Glomerular visceral epithelial cell (primary cell): Measurements from ENCODE around the gene TLCD3B.
"Not testable (repeated sequence)": the region's sequence is repeated elsewhere in the genome, so short reads cannot be mapped to it uniquely, and the experiment has no call there.

Experiments
- DNase-seq: peaks from one replicate; pipeline ENCODE4 v3.0.0-alpha.2; 2016; ENCODE audit errors: extremely low spot score

TLCD3B gene

GRCh38 chr16:30060836-30061554 lies 29.9 kb upstream of the TLCD3B start:
- no peak for DNase-seq

- DNase-seq = no peak
Observed at GRCh38 chr16:30060346-30060745, 29.3 kb upstream of the TLCD3B start.

GRCh38 chr16:30054959-30055553 lies 24.0 kb upstream of the TLCD3B start:
- no peak for DNase-seq

GRCh38 chr16:30054451-30054850 lies 23.4 kb upstream of the TLCD3B start:
- DNase-seq = no peak

GRCh38 chr16:30053376-30054015 lies 22.4 kb upstream of the TLCD3B start:
- DNase-seq = no peak

- DNase-seq = peak; percentile 92
Observed at GRCh38 chr16:30052671-30053372, 21.8 kb upstream of the TLCD3B start.

GRCh38 chr16:30051518-30051917 lies 20.4 kb upstream of the TLCD3B start:
- DNase-seq = peak; percentile 62

GRCh38 chr16:30049871-30050270 lies 18.8 kb upstream of the TLCD3B start:
- no peak for DNase-seq

GRCh38 chr16:30046588-30046987 lies 15.5 kb upstream of the TLCD3B start:
- DNase-seq = no peak

GRCh38 chr16:30046178-30046577 lies 15.1 kb upstream of the TLCD3B start:
- no peak for DNase-seq

GRCh38 chr16:30041841-30042240 lies 10.8 kb upstream of the TLCD3B start:
- no peak for DNase-seq

- not testable (repeated sequence) for DNase-seq
Observed at GRCh38 chr16:30040690-30041089, 9.6 kb upstream of the TLCD3B start.

- no peak for DNase-seq
Observed at GRCh38 chr16:30040221-30040620, 9.2 kb upstream of the TLCD3B start.

GRCh38 chr16:30033270-30033669 lies 2.2 kb upstream of the TLCD3B start:
- DNase-seq = no peak

GRCh38 chr16:30032083-30032819 lies 1.2 kb upstream of the TLCD3B start:
- DNase-seq = peak; percentile 66

- no peak for DNase-seq
Observed at GRCh38 chr16:30031477-30031918, 427 bp upstream of the TLCD3B start.

- DNase-seq = no peak
Observed at GRCh38 chr16:30030011-30030685, 923 bp downstream of the TLCD3B start.

GRCh38 chr16:30028438-30029076 lies 2.5 kb downstream of the TLCD3B start:
- DNase-seq = no peak

- DNase-seq = no peak
Observed at GRCh38 chr16:30027588-30028437, 3.3 kb downstream of the TLCD3B start.

- DNase-seq = no peak
Observed at GRCh38 chr16:30026449-30026848, 4.6 kb downstream of the TLCD3B start.
